H1 (cell line): ENCODE measurements around the gene LSM4. TPM values are rescaled to one million over a fixed set of nuclear protein-coding genes. Genes with fewer than 3 reads are reported as not detected.

Experiments used
- CTCF ChIA-PET: fragments of 300-600 bp; sonication (Branson Sonifier 250); formaldehyde crosslinking; loops from one replicate; lab custom pipeline; 2021; ENCODE audit not compliant: partially characterized antibody; lab: Charles Lee
- POLR2A ChIA-PET: fragments of 300-600 bp; sonication (Branson Sonifier 250); formaldehyde crosslinking; loops from one replicate; lab custom pipeline; 2021; ENCODE audit warnings: inconsistent platforms; ENCODE audit not compliant: partially characterized antibody; lab: Charles Lee
- DNase-seq, 2 experiments: peaks; one replicate each; pipeline versions ENCODE4 v3.0.0 to v3.0.0-alpha.2; 2010 to 2022; ENCODE audit warnings: low spot score in 2 of 2, low read depth in 1 of 2, mixed read lengths in 1 of 2
- FAIRE-seq: peaks from 2 replicates; lab custom pipeline; 2011; peaks lifted over from hg19 to GRCh38; lab: Jason Lieb, UNC
- H2AFZ ChIP-seq: 2 replicates; pipeline ENCODE4 v1.8.1; 2012; ENCODE audit warnings: low read length, inconsistent platforms
- H2AK5ac ChIP-seq: 2 replicates; pipeline ENCODE4 v1.6.1; 2013; ENCODE audit warnings: low read depth, low read length
- H2BK120ac ChIP-seq: replicated peaks from 2 replicates; pipeline ENCODE3; 2013; ENCODE audit warnings: low read depth, low read length, inconsistent platforms
- H2BK12ac ChIP-seq: 2 replicates; pipeline ENCODE4 v1.6.1; 2013; ENCODE audit warnings: low read depth, low read length
- H2BK15ac ChIP-seq: 2 replicates; pipeline ENCODE4 v1.6.1; 2013; ENCODE audit warnings: low read length
- H2BK20ac ChIP-seq: 2 replicates; pipeline ENCODE4 v1.6.1; 2013; ENCODE audit warnings: low read length
- H2BK5ac ChIP-seq: 2 replicates; pipeline ENCODE4 v1.6.1; 2013; ENCODE audit warnings: low read depth, low read length
- H3K14ac ChIP-seq: 2 replicates; pipeline ENCODE4 v1.6.1; 2013; ENCODE audit warnings: inconsistent platforms; ENCODE audit not compliant: insufficient read length
- H3K18ac ChIP-seq: 2 replicates; pipeline ENCODE4 v1.6.1; 2013; ENCODE audit warnings: low read length; ENCODE audit errors: extremely low read depth
- H3K23ac ChIP-seq: 2 replicates; pipeline ENCODE4 v1.6.1; 2013; ENCODE audit warnings: inconsistent platforms; ENCODE audit not compliant: insufficient read length
- H3K23me2 ChIP-seq: 2 replicates; pipeline ENCODE4 v1.6.1; 2013; ENCODE audit warnings: low read depth, low read length
- H3K27ac ChIP-seq: 2 replicates; pipeline ENCODE4 v1.6.1; 2011; ENCODE audit warnings: low read depth, low read length, inconsistent platforms
- H3K27me3 ChIP-seq, 4 experiments: replicated peaks in 1 of 4; 1 replicate in 1 of 4; 2 replicates in 3 of 4; pipeline versions ENCODE4 v1.6.1 to v1.8.1; 2011 to 2013; ENCODE audit warnings: low read length in 3 of 4, mild to moderate bottlenecking in 3 of 4, inconsistent platforms in 2 of 4, mixed read lengths in 2 of 4, moderate library complexity in 1 of 4; ENCODE audit not compliant: control insufficient read depth in 3 of 4, insufficient read depth in 3 of 4; ENCODE audit errors: extremely low read depth in 1 of 4
- H3K36me3 ChIP-seq, 4 experiments: 2 replicates each; pipeline versions ENCODE4 v1.6.1 to v1.8.1; 2011 to 2013; ENCODE audit warnings: mild to moderate bottlenecking in 4 of 4, low read length in 3 of 4, moderate library complexity in 2 of 4, control low read depth in 1 of 4, inconsistent platforms in 1 of 4; ENCODE audit not compliant: insufficient read depth in 4 of 4, control insufficient read depth in 2 of 4
- H3K4ac ChIP-seq: replicated peaks from 2 replicates; pipeline ENCODE3; 2013; ENCODE audit warnings: low read length, low read depth, mixed read lengths, inconsistent platforms; ENCODE audit not compliant: insufficient read length
- H3K4me1 ChIP-seq, 4 experiments: replicated peaks in 1 of 4; 1 replicate in 1 of 4; 2 replicates in 3 of 4; pipeline versions ENCODE4 v1.6.1 to v1.8.1; 2011 to 2013; ENCODE audit warnings: low read length in 3 of 4, inconsistent platforms in 2 of 4, mixed read lengths in 1 of 4; ENCODE audit not compliant: insufficient read depth in 4 of 4, control insufficient read depth in 3 of 4
- H3K4me2 ChIP-seq, 2 experiments: 2 replicates each; pipeline versions ENCODE4 v1.6.1 to v1.8.1; 2011 to 2013; ENCODE audit warnings: low read depth in 2 of 2, low read length in 2 of 2, control low read depth in 1 of 2, inconsistent platforms in 1 of 2, mild to moderate bottlenecking in 1 of 2; ENCODE audit not compliant: insufficient read depth in 1 of 2
- H3K4me3 ChIP-seq, 4 experiments: fragments of 200-600, 300-600 bp in 1 of 4; sonication (generic), shearing (Covaris generic), sonication (Bioruptor Twin) in 1 of 4; 2 replicates each; pipeline versions ENCODE4 v1.5.1 to v1.8.1; 2011 to 2016; ENCODE audit warnings: low read length in 4 of 4, low read depth in 3 of 4, control low read depth in 2 of 4, inconsistent platforms in 2 of 4, mild to moderate bottlenecking in 2 of 4, mixed read lengths in 1 of 4, moderate library complexity in 1 of 4; ENCODE audit not compliant: insufficient read depth in 2 of 4; ENCODE audit errors: extremely low read depth in 1 of 4
- H3K56ac ChIP-seq: replicated peaks from 2 replicates; pipeline ENCODE3; 2013; ENCODE audit warnings: low read depth, mild to moderate bottlenecking, mixed read lengths, low read length, inconsistent platforms; ENCODE audit not compliant: insufficient read length
- H3K79me1 ChIP-seq: 2 replicates; pipeline ENCODE4 v1.6.1; 2013; ENCODE audit warnings: low read depth, low read length, control low read depth
- H3K79me2 ChIP-seq, 2 experiments: 2 replicates each; pipeline versions ENCODE4 v1.6.1 to v1.8.1; 2012 to 2013; ENCODE audit warnings: low read length in 2 of 2, mild to moderate bottlenecking in 2 of 2, inconsistent platforms in 1 of 2; ENCODE audit not compliant: insufficient read depth in 2 of 2, control insufficient read depth in 1 of 2
- H3K9ac ChIP-seq, 4 experiments: replicated peaks in 1 of 4; 1 replicate in 1 of 4; 2 replicates in 3 of 4; pipeline versions ENCODE4 v1.6.1 to v1.8.1; 2011 to 2013; ENCODE audit warnings: low read depth in 3 of 4, low read length in 3 of 4, control low read depth in 2 of 4, mild to moderate bottlenecking in 2 of 4, moderate library complexity in 2 of 4, inconsistent platforms in 1 of 4; ENCODE audit errors: extremely low read depth in 1 of 4
- H3K9me3 ChIP-seq, 2 experiments: 2 replicates each; pipeline versions ENCODE4 v1.6.1 to v1.8.1; 2012 to 2013; ENCODE audit warnings: mild to moderate bottlenecking in 2 of 2, moderate library complexity in 2 of 2, control low read depth in 1 of 2, inconsistent platforms in 1 of 2, low read depth in 1 of 2, low read length in 1 of 2, mixed read lengths in 1 of 2; ENCODE audit not compliant: insufficient read depth in 2 of 2
- H4K20me1 ChIP-seq, 2 experiments: replicated peaks in 1 of 2; 2 replicates each; pipeline versions ENCODE3 to v1.8.1; 2011 to 2013; ENCODE audit warnings: inconsistent platforms in 2 of 2, low read length in 2 of 2, mild to moderate bottlenecking in 1 of 2; ENCODE audit not compliant: insufficient read depth in 2 of 2, control insufficient read depth in 1 of 2
- H4K5ac ChIP-seq: 2 replicates; pipeline ENCODE4 v1.6.1; 2013; ENCODE audit warnings: low read length, low read depth, mixed read lengths, inconsistent platforms; ENCODE audit not compliant: insufficient read length
- H4K8ac ChIP-seq: 2 replicates; pipeline ENCODE4 v1.8.0; 2013; ENCODE audit warnings: mild to moderate bottlenecking, moderate library complexity, low read length, inconsistent platforms; ENCODE audit not compliant: insufficient read depth; ENCODE audit errors: extremely low read depth
- H4K91ac ChIP-seq: replicated peaks from 2 replicates; pipeline ENCODE3; 2013; ENCODE audit warnings: low read length, mixed read lengths, inconsistent platforms; ENCODE audit not compliant: insufficient read length
- BCL11A ChIP-seq, 2 experiments: IDR thresholded peaks; one replicate each; pipeline ENCODE4 v1.6.1; 2011; ENCODE audit warnings: low read depth in 2 of 2, low read length in 2 of 2, mild to moderate bottlenecking in 2 of 2
- CHD2 ChIP-seq: IDR thresholded peaks from 2 replicates; pipeline ENCODE4 v1.6.1; 2012; ENCODE audit warnings: low read length, improper control_type of control experiment
- CTBP2 ChIP-seq: IDR thresholded peaks from 2 replicates; pipeline ENCODE4 v1.7.0; 2011; ENCODE audit warnings: borderline replicate concordance, mild to moderate bottlenecking, moderate library complexity, mixed read lengths, low read length; ENCODE audit not compliant: insufficient read depth, insufficient read length
- EGR1 ChIP-seq: IDR thresholded peaks from 2 replicates; pipeline ENCODE4 v1.6.1; 2011; ENCODE audit warnings: low read depth, low read length, borderline replicate concordance
- GABPA ChIP-seq: IDR thresholded peaks from 2 replicates; pipeline ENCODE4 v1.6.1; 2011; ENCODE audit warnings: mild to moderate bottlenecking, low read length, moderate library complexity, borderline replicate concordance; ENCODE audit not compliant: insufficient read depth
- NANOG ChIP-seq: IDR thresholded peaks from 2 replicates; pipeline ENCODE4 v1.6.1; 2011; ENCODE audit warnings: low read length, low read depth, mild to moderate bottlenecking, inconsistent platforms; ENCODE audit not compliant: insufficient read depth, poor library complexity, severe bottlenecking
- PHF8 ChIP-seq: fragments of 200-600 bp; sonication (generic); conservative IDR thresholded peaks from 2 replicates; pipeline ENCODE4 v1.7.1; 2012; ENCODE audit warnings: low read depth, mild to moderate bottlenecking, inconsistent platforms, low read length, moderate library complexity
- POLR2AphosphoS5 ChIP-seq: IDR thresholded peaks from 2 replicates; pipeline ENCODE4 v1.6.1; 2011; ENCODE audit warnings: low read depth, low read length
- RBBP5 ChIP-seq: IDR thresholded peaks from 2 replicates; pipeline ENCODE4 v1.7.1; 2012; ENCODE audit warnings: low read depth, mild to moderate bottlenecking, inconsistent platforms, low read length, moderate library complexity, borderline replicate concordance
- SP1 ChIP-seq: IDR thresholded peaks from 2 replicates; pipeline ENCODE4 v1.6.1; 2011; ENCODE audit warnings: low read depth, low read length
- SRF ChIP-seq: IDR thresholded peaks from 2 replicates; pipeline ENCODE4 v1.6.1; 2011; ENCODE audit warnings: mild to moderate bottlenecking, low read depth, low read length, moderate library complexity
- TBP ChIP-seq: IDR thresholded peaks from 2 replicates; pipeline ENCODE4 v1.6.1; 2011; ENCODE audit warnings: low read depth, low read length, improper control_type of control experiment
- YY1 ChIP-seq: IDR thresholded peaks from 2 replicates; pipeline ENCODE4 v1.6.1; 2011; ENCODE audit warnings: low read depth, mild to moderate bottlenecking, low read length
- WGBS, 2 experiments: shearing (Covaris generic) in 1 of 2; methylation state at CpG; one replicate each; pipeline versions ENCODE4 v1.1.6 to v1.1.7; 2013 to 2015; ENCODE audit warnings: low lambda C conversion rate in 2 of 2, mixed read lengths in 2 of 2, inconsistent platforms in 1 of 2, low coverage in 1 of 2, missing lambda C conversion rate in 1 of 2; ENCODE audit not compliant: insufficient replicate concordance in 2 of 2, insufficient coverage in 1 of 2, insufficient read length in 1 of 2; ENCODE audit errors: extremely low coverage in 1 of 2, missing lambda C conversion rate in 1 of 2; 5-methylcytosine and 5-hydroxymethylcytosine counted together
- polyA plus RNA-seq, 7 experiments: library from polyadenylated mRNA; depleted of rRNA in 3 of 7; stranded (reverse) in 5 of 7; unstranded in 2 of 7; fragments of >200 nt in 5 of 7; fragments of 200-250 nt in 2 of 7; gene quantifications; 1 replicate in 5 of 7; 2 replicates in 1 of 7; 4 replicates in 1 of 7; pipeline versions ENCODE4 v1.2.1 to v1.2.3, GENCODE V29; 2011 to 2013; ENCODE audit warnings: missing spikeins in 2 of 7, mixed read lengths in 2 of 7
- total RNA-seq: library from RNA; stranded (reverse); fragmentation: NEBNext Ultra II Directional; extraction: Animal tissue kit (Norgen Biotek cat#: 25700); gene quantifications from 2 replicates; pipeline ENCODE4 v1.2.1, GENCODE V29; 2021
- TF ChIP-seq, protein P1 (sequence below): IDR thresholded peaks from 2 replicates; pipeline ENCODE4 v1.6.1; 2012; ENCODE audit warnings: inconsistent platforms

LSM4 gene
- total and polyA plus RNA-seq, 2 of the 8 experiments (the other 6 are each of a cell fraction or from before 2014, with no cell fraction given): 302 to 319 TPM

GRCh38 chr19:18308948-18309325, 13.9 kb downstream of the LSM4 start:
- CTCF ChIA-PET: interaction anchor here (0.8 to 2.6 kb wide), 4 partner anchors 10 to 36 kb away, joined by 4 to 18 read pairs (median 5); partner anchors contain the start of gene LSM4
- no peak for DNase-seq
- H2BK120ac ChIP-seq: no peak overlapping the region
- H3K79me1 ChIP-seq: no peaks in the 10 kb centered on the region; the same call in 1 of the 2 replicates
- no peak overlapping the region for H3K23ac ChIP-seq
- H3K4me1 ChIP-seq: peaks cover 0 to 17% (median 9%) of the 10 kb centered on the region in 4 experiments; a peak in 6 of 7 replicates
- no peak overlapping the region for H3K4me2 ChIP-seq
- no peaks in the 10 kb centered on the region for H3K27me3 ChIP-seq
- H4K8ac ChIP-seq: no peak overlapping the region
- H3K36me3 ChIP-seq: peaks cover 13 to 63% (median 43%) of the 10 kb centered on the region in 4 experiments
- no peak overlapping the region for H3K4me3 ChIP-seq
- no peak overlapping the region for H3K4ac ChIP-seq
- H2AK5ac ChIP-seq: no peak overlapping the region
- H2BK5ac ChIP-seq: no peak overlapping the region
- H2AFZ ChIP-seq: no peak overlapping the region
- POLR2A ChIA-PET: interaction anchor here (0.6 to 2.6 kb wide), 4 partner anchors 8 to 28 kb away, joined by 3 to 6 read pairs (median 6); partner anchors contain the start of genes JUND and LSM4
- H3K79me2 ChIP-seq: peaks cover 0 to 4% of the 10 kb centered on the region in 2 experiments; a peak in 1 of 4 replicates
- no peak overlapping the region for H4K91ac ChIP-seq
- no peak overlapping the region for H4K5ac ChIP-seq
- H4K20me1 ChIP-seq: peaks cover 0 to 8% of the 10 kb centered on the region in 2 experiments
- no peak overlapping the region for H3K9ac ChIP-seq
- H2BK20ac ChIP-seq: no peak overlapping the region
- H3K9me3 ChIP-seq: no peaks in the 10 kb centered on the region
- no peak overlapping the region for H3K14ac ChIP-seq
- H3K56ac ChIP-seq: no peak overlapping the region
- H3K18ac ChIP-seq: no peak overlapping the region
- WGBS, 2 experiments: 89% methylated on average over 4 of the region's 7 CpGs; no CpG with 5 or more reads in 1 of the 2 experiments
- peaks cover 5% of the 10 kb centered on the region; the same call in 1 of the 2 replicates for H3K23me2 ChIP-seq
- no peak overlapping the region for H2BK15ac ChIP-seq
- H3K27ac ChIP-seq: no peak overlapping the region
- FAIRE-seq: no peak
- H2BK12ac ChIP-seq: no peak overlapping the region
- no peak for TF ChIP-seq EGR1
- no peak for TF ChIP-seq POLR2AphosphoS5
- no peak for TF ChIP-seq TBP
- TF ChIP-seq GABPA: no peak
- TF ChIP-seq BCL11A (IDR thresholded peaks at IDR 0.05; ENCODE audit: low read depth in 2 of 2, low read length in 2 of 2): no peak
- no peak for TF ChIP-seq YY1
- no peak for TF ChIP-seq CHD2
- TF ChIP-seq NANOG: no peak
- no peak for TF ChIP-seq SRF
- TF ChIP-seq RBBP5: no peak
- TF ChIP-seq CTBP2: no peak
- no peak for TF ChIP-seq SP1
- no peak for TF ChIP-seq PHF8
- TF ChIP-seq, protein P1, sequence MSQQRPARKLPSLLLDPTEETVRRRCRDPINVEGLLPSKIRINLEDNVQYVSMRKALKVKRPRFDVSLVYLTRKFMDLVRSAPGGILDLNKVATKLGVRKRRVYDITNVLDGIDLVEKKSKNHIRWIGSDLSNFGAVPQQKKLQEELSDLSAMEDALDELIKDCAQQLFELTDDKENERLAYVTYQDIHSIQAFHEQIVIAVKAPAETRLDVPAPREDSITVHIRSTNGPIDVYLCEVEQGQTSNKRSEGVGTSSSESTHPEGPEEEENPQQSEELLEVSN: no peak
